Measurements from ENCODE around the gene ITPR2.

GRCh38 chr12:26704214-26704613 lies 128.8 kb downstream of the ITPR2 start:
- no peak for TF ChIP-seq POLR2A (IDR thresholded peaks at IDR 0.05)
- TF ChIP-seq, protein P1, sequence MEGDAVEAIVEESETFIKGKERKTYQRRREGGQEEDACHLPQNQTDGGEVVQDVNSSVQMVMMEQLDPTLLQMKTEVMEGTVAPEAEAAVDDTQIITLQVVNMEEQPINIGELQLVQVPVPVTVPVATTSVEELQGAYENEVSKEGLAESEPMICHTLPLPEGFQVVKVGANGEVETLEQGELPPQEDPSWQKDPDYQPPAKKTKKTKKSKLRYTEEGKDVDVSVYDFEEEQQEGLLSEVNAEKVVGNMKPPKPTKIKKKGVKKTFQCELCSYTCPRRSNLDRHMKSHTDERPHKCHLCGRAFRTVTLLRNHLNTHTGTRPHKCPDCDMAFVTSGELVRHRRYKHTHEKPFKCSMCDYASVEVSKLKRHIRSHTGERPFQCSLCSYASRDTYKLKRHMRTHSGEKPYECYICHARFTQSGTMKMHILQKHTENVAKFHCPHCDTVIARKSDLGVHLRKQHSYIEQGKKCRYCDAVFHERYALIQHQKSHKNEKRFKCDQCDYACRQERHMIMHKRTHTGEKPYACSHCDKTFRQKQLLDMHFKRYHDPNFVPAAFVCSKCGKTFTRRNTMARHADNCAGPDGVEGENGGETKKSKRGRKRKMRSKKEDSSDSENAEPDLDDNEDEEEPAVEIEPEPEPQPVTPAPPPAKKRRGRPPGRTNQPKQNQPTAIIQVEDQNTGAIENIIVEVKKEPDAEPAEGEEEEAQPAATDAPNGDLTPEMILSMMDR (IDR thresholded peaks at IDR 0.05) = no peak

Data from Peyer's patch (tissue), 4 donors.